Heart right ventricle (tissue), 16 donors: ENCODE measurements around the gene WDR1. TPM values are rescaled to one million over a fixed set of nuclear protein-coding genes. Genes with fewer than 3 reads are reported as not detected.
A peak's percentile ranks its signal among the peaks of the same experiment; 100 is the strongest.

Experiments
- ATAC-seq, 8 donors: fragments of 200-7000 bp; cut with Tn5 transposase; one replicate each; pipeline ENCODE4 v1.9.1; 2020; ENCODE audit warnings: mild to moderate bottlenecking in 8 of 8, moderate library complexity in 8 of 8, moderate number of reproducible peaks in 1 of 8
- DNase-seq, 2 donors: peaks; one replicate each; pipeline ENCODE4 v3.0.0-alpha.2; 2020
- H3K27ac ChIP-seq, 10 donors: fragments of 200-600 bp; sonication (generic) in 2 of 10; one replicate each; pipeline versions ENCODE4 v1.5.0 to v1.8.0; 2020 to 2022; ENCODE audit warnings: mild to moderate bottlenecking in 3 of 10
- H3K27me3 ChIP-seq, 7 donors: fragments of 200-600 bp; one replicate each; pipeline ENCODE4 v1.8.0; 2021 to 2022; ENCODE audit warnings: mild to moderate bottlenecking in 2 of 7
- H3K36me3 ChIP-seq, 9 donors: fragments of 200-600 bp; sonication (generic) in 1 of 9; one replicate each; pipeline versions ENCODE4 v1.5.0 to v1.8.0; 2020 to 2022; ENCODE audit warnings: mild to moderate bottlenecking in 2 of 9
- H3K4me1 ChIP-seq, 9 donors: fragments of 200-600 bp; sonication (generic) in 1 of 9; one replicate each; pipeline versions ENCODE4 v1.5.0 to v1.8.0; 2020 to 2022; ENCODE audit warnings: mild to moderate bottlenecking in 4 of 9
- H3K4me3 ChIP-seq, 10 donors: fragments of 200-600 bp; sonication (generic) in 2 of 10; one replicate each; pipeline versions ENCODE4 v1.5.0 to v1.8.0; 2020 to 2022; ENCODE audit warnings: mild to moderate bottlenecking in 7 of 10, moderate library complexity in 2 of 10
- H3K9me3 ChIP-seq, 11 donors: fragments of 200-600 bp in 10 of 11; sonication (generic) in 2 of 11; one replicate each; pipeline versions ENCODE4 v1.5.0 to v1.8.0; 2013 to 2022; ENCODE audit warnings: mild to moderate bottlenecking in 2 of 11, control low read depth in 1 of 11, moderate library complexity in 1 of 11
- WGBS, 2 donors: extraction: QIAGEN DNeasy Blood & Tissue Kit; methylation state at CpG; one replicate each; pipeline ENCODE4 v1.1.7; 2013; ENCODE audit warnings: inconsistent platforms in 1 of 2; 5-methylcytosine and 5-hydroxymethylcytosine counted together
- intact Hi-C, 10 donors: fragments of 100-400 bp; cut with DNase I; formaldehyde crosslinking; loops; one replicate each; pipeline versions ENCODE4 v1.11.1 to v1.14.2; 2022
- polyA plus RNA-seq, 2 donors: library from polyadenylated mRNA; stranded (reverse); fragments of 200-250 nt; gene quantifications; one replicate each; pipeline ENCODE4 v1.2.3, GENCODE V29; 2013
- total RNA-seq, 10 donors: library from RNA; stranded (reverse); fragmentation: NEBNext Ultra II Directional in 3 of 10; extraction: Animal tissue kit (Norgen Biotek cat#: 25700) in 3 of 10; gene quantifications; one replicate each; pipeline versions ENCODE4 v1.2.1 to v1.2.4, GENCODE V29; 2021 to 2023
- TF ChIP-seq, protein P1 (sequence below), 9 donors: fragments of 200-600 bp; sonication (generic) in 2 of 9; IDR thresholded peaks; one replicate each; pipeline versions ENCODE4 v1.5.0 to v1.8.0; 2021 to 2022; ENCODE audit warnings: antibody characterized with exemption in 9 of 9, mild to moderate bottlenecking in 5 of 9, moderate library complexity in 1 of 9
- donor health status: Arrhythmogenic right ventricular cardiomyopathy.
- donor health status: ischemic (EF 13 %, LVEDD 7.1; RV severe dilation, severe dysfunction).
- donor health status: healthy with polysubstance abuse.
- donor health status: DM: no; HTN: yes; CAD: no.
- donor health status: DM: no; HTN: no; CAD: no.
- donor health status: ischemic (EF 25% LVEDD 6.9; RV normal size, moderate dysfunction).
- donor health status: ischemic (EF 25% LVEDD 5.7; RV mildly dilated, moderate dysfunction).
- donor health status: healthy.
- donor health status: DM: yes; HTN: yes; CAD: no.
- donor health status: Ischemic cardiomyopathy.
- donor health status: ischemic (EF 35%, LVEDD 5.7; RV mildly dilated, moderate dysfunction).
- donor health status: nonischemic (EF 11% LVEDD 7.7; RV severe dilation, severe dysfunction).
- donor health status: DM: yes; HTN: yes; CAD: no.
- donor health status: PGD.
- donor health status: ischemic (EF 29% LVEDD 5.4; RV normal size, mild dysfunction).
- donor health status: nonischemic (EF 23%, LVEDD 6.1; RV moderate dilation, normal function).

Gene WDR1
- total and polyA plus RNA-seq, 12 donors = 51.9 to 302 (median 177) TPM

DNA sequence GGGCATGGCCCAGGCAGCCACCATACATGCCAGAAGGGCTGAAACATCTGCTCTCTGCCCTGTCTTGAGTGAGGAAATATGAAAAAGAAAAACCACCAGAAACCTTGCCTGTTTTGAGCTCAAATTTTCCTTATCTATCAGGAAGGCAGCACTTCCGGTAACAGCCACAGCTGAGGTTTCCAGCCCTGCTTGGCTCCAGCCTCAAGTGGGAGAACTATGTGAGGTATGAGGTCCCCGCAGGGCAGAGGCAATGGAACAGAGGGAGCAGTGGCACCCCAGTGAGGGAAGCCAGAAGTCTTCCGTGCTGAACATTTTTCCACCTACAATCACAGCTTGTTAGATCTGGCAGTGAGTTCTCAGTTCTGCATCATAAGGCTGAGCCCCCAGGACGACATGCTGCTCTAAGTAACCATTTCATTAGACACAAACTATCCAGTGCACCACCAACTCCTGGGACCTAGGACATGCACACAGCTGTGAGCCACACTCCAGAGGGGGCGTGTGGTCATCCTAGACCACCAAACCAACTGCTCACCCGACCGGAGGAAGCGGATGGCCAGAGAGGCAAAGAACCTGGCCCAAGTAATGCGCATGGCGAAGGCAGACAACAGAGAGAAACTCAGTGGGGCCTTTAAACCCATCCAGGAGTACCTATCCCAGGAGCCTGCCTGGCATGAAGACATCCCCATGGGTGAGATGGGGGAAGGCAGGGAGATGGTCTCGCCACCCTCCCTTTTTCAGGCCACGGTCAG is 22.6 kb downstream of the WDR1 start:
- intact Hi-C loops = no loop called here
- Histone ChIP-seq H3K9me3 (no peaks in the 10 kb centered on the region), H3K4me3 (peak overlapping the region in 1 of 10 donors; percentile 7), H3K27me3 (no peaks in the 10 kb centered on the region), H3K4me1 (peaks cover 57 to 100% (median 91%) of the 10 kb centered on the region in 9 donors), H3K36me3 (peaks cover 0 to 100% (median 36%) of the 10 kb centered on the region in 9 donors), H3K27ac (peak overlapping the region; percentile 23 to 94 (median 84))
- ATAC-seq (peak; percentile 28 to 65 (median 54)), DNase-seq (peak in 1 of 2 donors; percentile 75)
- 50 to 51% methylated on average over 12 of the region's 12 CpGs for WGBS, 2 donors
- TF ChIP-seq, protein P1, sequence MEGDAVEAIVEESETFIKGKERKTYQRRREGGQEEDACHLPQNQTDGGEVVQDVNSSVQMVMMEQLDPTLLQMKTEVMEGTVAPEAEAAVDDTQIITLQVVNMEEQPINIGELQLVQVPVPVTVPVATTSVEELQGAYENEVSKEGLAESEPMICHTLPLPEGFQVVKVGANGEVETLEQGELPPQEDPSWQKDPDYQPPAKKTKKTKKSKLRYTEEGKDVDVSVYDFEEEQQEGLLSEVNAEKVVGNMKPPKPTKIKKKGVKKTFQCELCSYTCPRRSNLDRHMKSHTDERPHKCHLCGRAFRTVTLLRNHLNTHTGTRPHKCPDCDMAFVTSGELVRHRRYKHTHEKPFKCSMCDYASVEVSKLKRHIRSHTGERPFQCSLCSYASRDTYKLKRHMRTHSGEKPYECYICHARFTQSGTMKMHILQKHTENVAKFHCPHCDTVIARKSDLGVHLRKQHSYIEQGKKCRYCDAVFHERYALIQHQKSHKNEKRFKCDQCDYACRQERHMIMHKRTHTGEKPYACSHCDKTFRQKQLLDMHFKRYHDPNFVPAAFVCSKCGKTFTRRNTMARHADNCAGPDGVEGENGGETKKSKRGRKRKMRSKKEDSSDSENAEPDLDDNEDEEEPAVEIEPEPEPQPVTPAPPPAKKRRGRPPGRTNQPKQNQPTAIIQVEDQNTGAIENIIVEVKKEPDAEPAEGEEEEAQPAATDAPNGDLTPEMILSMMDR (IDR thresholded peaks at IDR 0.05) = no peak

DNA sequence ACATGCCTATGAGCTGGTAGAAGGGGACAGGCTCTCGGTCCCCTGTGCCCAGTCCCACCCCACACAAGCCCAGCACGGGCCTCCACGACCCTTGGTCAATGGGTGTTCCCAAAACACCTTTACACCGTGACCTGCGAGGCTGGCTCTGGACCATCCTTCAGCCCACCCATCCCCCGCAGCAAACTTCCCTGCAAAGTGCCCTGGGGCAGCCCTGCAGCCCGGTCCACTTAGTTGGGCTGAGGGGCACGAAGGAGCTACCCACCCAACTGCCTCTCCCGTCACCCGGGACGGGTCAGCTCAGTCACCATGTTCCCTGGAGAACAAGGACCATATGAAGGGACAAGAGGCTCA is 23.4 kb downstream of the WDR1 start:
- peaks cover 0 to 100% (median 37%) of the 10 kb centered on the region in 9 donors for H3K36me3 ChIP-seq
- DNase-seq = no peak

DNA sequence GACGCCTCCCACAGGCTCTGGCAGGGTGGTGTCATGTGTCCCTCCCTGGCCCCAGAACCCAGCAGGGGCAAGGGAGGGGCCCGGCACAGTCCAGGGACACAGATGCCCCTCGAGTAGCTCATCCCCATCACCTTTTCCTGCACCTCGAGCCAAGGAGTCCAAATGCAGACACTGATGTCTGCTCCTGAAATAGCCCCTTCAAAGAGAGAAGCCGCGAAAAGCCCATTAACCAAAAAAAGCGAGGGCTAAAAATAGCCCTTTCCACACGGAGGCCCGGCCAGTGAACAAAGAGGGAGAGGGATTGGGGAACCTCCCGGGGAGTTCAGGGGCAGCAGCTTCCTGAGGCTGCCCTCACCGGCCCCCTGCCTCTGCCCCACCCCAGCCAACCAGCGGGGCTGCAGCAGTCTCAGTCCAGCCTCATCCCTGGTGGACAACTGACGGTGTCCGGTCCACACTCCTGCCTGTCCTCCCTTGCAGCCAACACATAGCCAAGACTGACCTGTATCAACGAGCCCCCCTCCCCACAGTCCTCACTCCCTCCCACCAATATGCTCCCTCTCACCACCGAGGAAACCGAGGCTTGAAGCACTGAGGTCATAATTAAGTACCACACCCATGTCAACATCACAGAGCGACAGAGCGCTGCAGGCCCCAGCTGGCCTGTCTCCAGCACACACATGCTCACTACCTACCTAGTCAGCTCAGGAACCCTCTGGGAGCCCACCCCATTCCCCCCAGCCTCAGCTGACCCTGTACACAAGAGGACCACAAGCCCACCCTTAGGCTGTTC is 23.9 kb downstream of the WDR1 start:
- ATAC-seq (peak; percentile 8 to 63 (median 34)), DNase-seq (peak in 1 of 2 donors; percentile 59)
- WGBS, 2 donors = 13 to 20% methylated on average over 19 of the region's 19 CpGs
- H3K27ac ChIP-seq = peak overlapping the region; percentile 23 to 94 (median 84)
- intact Hi-C loops = no loop called here
- no peak overlapping the region for H3K4me3 ChIP-seq
- H3K9me3 ChIP-seq = no peaks in the 10 kb centered on the region
- TF ChIP-seq, protein P1 (IDR thresholded peaks at IDR 0.05) = no peak
- peaks cover 0 to 100% (median 37%) of the 10 kb centered on the region in 9 donors for H3K36me3 ChIP-seq
- no peaks in the 10 kb centered on the region for H3K27me3 ChIP-seq
- peaks cover 57 to 98% (median 87%) of the 10 kb centered on the region in 9 donors for H3K4me1 ChIP-seq

More for the DNA sequence above, 23.4 kb downstream of the WDR1 start:
- TF ChIP-seq, protein P1 (IDR thresholded peaks at IDR 0.05) = no peak
- WGBS, 2 donors = 64 to 70% methylated on average over 11 of the region's 11 CpGs
- Histone ChIP-seq H3K4me3 (no peak overlapping the region), H3K27me3 (no peaks in the 10 kb centered on the region), H3K27ac (peak overlapping the region; percentile 23 to 94 (median 84)), H3K4me1 (peaks cover 57 to 100% (median 92%) of the 10 kb centered on the region in 9 donors), H3K9me3 (no peaks in the 10 kb centered on the region)
- peak in 3 of 8 donors; percentile 0 to 1 (median 0) for ATAC-seq
- intact Hi-C loops = no loop called here

DNA sequence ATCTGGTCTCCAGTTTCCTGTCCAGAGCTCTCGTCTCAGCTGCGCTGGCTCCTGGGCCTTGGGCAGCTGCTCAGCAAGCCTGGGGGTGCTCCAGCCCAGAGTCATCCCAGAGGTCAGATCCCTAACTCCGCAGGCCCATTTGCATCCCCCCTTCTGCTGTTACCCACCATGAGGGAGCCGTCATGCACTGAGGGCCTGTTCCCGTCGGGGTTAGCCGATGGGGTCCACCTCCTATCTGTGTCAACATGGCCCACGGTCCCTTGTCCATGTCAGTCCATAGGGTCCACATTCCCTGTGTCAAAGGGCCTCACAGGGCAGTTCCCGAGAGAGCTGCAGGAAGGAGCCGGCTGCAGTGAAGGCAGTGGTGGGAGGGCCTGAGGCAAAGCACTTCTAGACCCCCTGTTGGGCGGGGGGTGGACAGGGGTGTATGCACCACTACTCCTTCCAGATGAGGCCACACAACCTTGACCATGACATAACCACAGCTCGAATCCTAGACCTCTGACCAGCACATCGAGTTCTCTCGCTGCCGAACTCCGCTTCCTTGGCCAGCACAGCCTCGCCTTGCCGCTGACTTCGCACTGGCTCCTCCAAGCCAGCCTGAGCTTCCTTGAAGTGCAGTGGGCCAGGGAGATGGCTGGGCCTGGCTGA is 24.9 kb downstream of the WDR1 start:
- no peaks in the 10 kb centered on the region for H3K9me3 ChIP-seq
- peaks cover 48 to 98% (median 78%) of the 10 kb centered on the region in 9 donors for H3K4me1 ChIP-seq
- peaks cover 7 to 100% (median 48%) of the 10 kb centered on the region in 9 donors for H3K36me3 ChIP-seq
- H3K27ac ChIP-seq = peak overlapping the region in 9 of 10 donors; percentile 77 to 94 (median 85)
- TF ChIP-seq, protein P1 (IDR thresholded peaks at IDR 0.05) = no peak
- ATAC-seq (no peak), DNase-seq (no peak)
- no peaks in the 10 kb centered on the region for H3K27me3 ChIP-seq
- WGBS, 2 donors = 84 to 87% methylated on average over 19 of the region's 19 CpGs
- intact Hi-C loops = no loop called here
- H3K4me3 ChIP-seq = no peak overlapping the region
